Astrocyte (in vitro differentiated cells and primary cell): ENCODE results near the gene GSX2.

Experiments
- CTCF ChIP-seq: IDR thresholded peaks from 2 replicates; pipeline ENCODE4 v1.5.1; 2011; ENCODE audit warnings: low read depth, mild to moderate bottlenecking, inconsistent platforms, low read length, moderate library complexity; ENCODE audit not compliant: insufficient read depth
- EZH2 ChIP-seq: IDR thresholded peaks from 2 replicates; pipeline ENCODE4 v1.6.1; 2012; ENCODE audit warnings: mild to moderate bottlenecking, low read length, inconsistent platforms; ENCODE audit not compliant: insufficient read depth

- TF ChIP-seq CTCF (no peak), EZH2 (no peak)
Measured at GRCh38 chr4:54061067-54061466, 38.9 kb upstream of the GSX2 start.
